H1 (cell line): Measurements from ENCODE around the gene GNG12. TPM values are rescaled to one million over a fixed set of nuclear protein-coding genes. Genes with fewer than 3 reads are reported as not detected.

Experiments
- CTCF ChIA-PET: fragments of 300-600 bp; sonication (Branson Sonifier 250); formaldehyde crosslinking; loops from one replicate; lab custom pipeline; 2021; ENCODE audit not compliant: partially characterized antibody; lab: Charles Lee
- POLR2A ChIA-PET: fragments of 300-600 bp; sonication (Branson Sonifier 250); formaldehyde crosslinking; loops from one replicate; lab custom pipeline; 2021; ENCODE audit warnings: inconsistent platforms; ENCODE audit not compliant: partially characterized antibody; lab: Charles Lee
- DNase-seq, 2 experiments: peaks; one replicate each; pipeline versions ENCODE4 v3.0.0 to v3.0.0-alpha.2; 2010 to 2022; ENCODE audit warnings: low spot score in 2 of 2, low read depth in 1 of 2, mixed read lengths in 1 of 2
- FAIRE-seq: peaks from 2 replicates; lab custom pipeline; 2011; peaks lifted over from hg19 to GRCh38; lab: Jason Lieb, UNC
- H2AFZ ChIP-seq: 2 replicates; pipeline ENCODE4 v1.8.1; 2012; ENCODE audit warnings: low read length, inconsistent platforms
- H2AK5ac ChIP-seq: 2 replicates; pipeline ENCODE4 v1.6.1; 2013; ENCODE audit warnings: low read depth, low read length
- H2BK120ac ChIP-seq: replicated peaks from 2 replicates; pipeline ENCODE3; 2013; ENCODE audit warnings: low read depth, low read length, inconsistent platforms
- H2BK12ac ChIP-seq: 2 replicates; pipeline ENCODE4 v1.6.1; 2013; ENCODE audit warnings: low read depth, low read length
- H2BK15ac ChIP-seq: 2 replicates; pipeline ENCODE4 v1.6.1; 2013; ENCODE audit warnings: low read length
- H2BK20ac ChIP-seq: 2 replicates; pipeline ENCODE4 v1.6.1; 2013; ENCODE audit warnings: low read length
- H2BK5ac ChIP-seq: 2 replicates; pipeline ENCODE4 v1.6.1; 2013; ENCODE audit warnings: low read depth, low read length
- H3K14ac ChIP-seq: 2 replicates; pipeline ENCODE4 v1.6.1; 2013; ENCODE audit warnings: inconsistent platforms; ENCODE audit not compliant: insufficient read length
- H3K18ac ChIP-seq: 2 replicates; pipeline ENCODE4 v1.6.1; 2013; ENCODE audit warnings: low read length; ENCODE audit errors: extremely low read depth
- H3K23ac ChIP-seq: 2 replicates; pipeline ENCODE4 v1.6.1; 2013; ENCODE audit warnings: inconsistent platforms; ENCODE audit not compliant: insufficient read length
- H3K23me2 ChIP-seq: 2 replicates; pipeline ENCODE4 v1.6.1; 2013; ENCODE audit warnings: low read depth, low read length
- H3K27ac ChIP-seq: 2 replicates; pipeline ENCODE4 v1.6.1; 2011; ENCODE audit warnings: low read depth, low read length, inconsistent platforms
- H3K27me3 ChIP-seq, 4 experiments: replicated peaks in 1 of 4; 1 replicate in 1 of 4; 2 replicates in 3 of 4; pipeline versions ENCODE4 v1.6.1 to v1.8.1; 2011 to 2013; ENCODE audit warnings: low read length in 3 of 4, mild to moderate bottlenecking in 3 of 4, inconsistent platforms in 2 of 4, mixed read lengths in 2 of 4, moderate library complexity in 1 of 4; ENCODE audit not compliant: control insufficient read depth in 3 of 4, insufficient read depth in 3 of 4; ENCODE audit errors: extremely low read depth in 1 of 4
- H3K36me3 ChIP-seq, 4 experiments: 2 replicates each; pipeline versions ENCODE4 v1.6.1 to v1.8.1; 2011 to 2013; ENCODE audit warnings: mild to moderate bottlenecking in 4 of 4, low read length in 3 of 4, moderate library complexity in 2 of 4, control low read depth in 1 of 4, inconsistent platforms in 1 of 4; ENCODE audit not compliant: insufficient read depth in 4 of 4, control insufficient read depth in 2 of 4
- H3K4ac ChIP-seq: replicated peaks from 2 replicates; pipeline ENCODE3; 2013; ENCODE audit warnings: low read length, low read depth, mixed read lengths, inconsistent platforms; ENCODE audit not compliant: insufficient read length
- H3K4me1 ChIP-seq, 4 experiments: replicated peaks in 1 of 4; 1 replicate in 1 of 4; 2 replicates in 3 of 4; pipeline versions ENCODE4 v1.6.1 to v1.8.1; 2011 to 2013; ENCODE audit warnings: low read length in 3 of 4, inconsistent platforms in 2 of 4, mixed read lengths in 1 of 4; ENCODE audit not compliant: insufficient read depth in 4 of 4, control insufficient read depth in 3 of 4
- H3K4me2 ChIP-seq, 2 experiments: 2 replicates each; pipeline versions ENCODE4 v1.6.1 to v1.8.1; 2011 to 2013; ENCODE audit warnings: low read depth in 2 of 2, low read length in 2 of 2, control low read depth in 1 of 2, inconsistent platforms in 1 of 2, mild to moderate bottlenecking in 1 of 2; ENCODE audit not compliant: insufficient read depth in 1 of 2
- H3K4me3 ChIP-seq, 4 experiments: fragments of 200-600, 300-600 bp in 1 of 4; sonication (generic), shearing (Covaris generic), sonication (Bioruptor Twin) in 1 of 4; 2 replicates each; pipeline versions ENCODE4 v1.5.1 to v1.8.1; 2011 to 2016; ENCODE audit warnings: low read length in 4 of 4, low read depth in 3 of 4, control low read depth in 2 of 4, inconsistent platforms in 2 of 4, mild to moderate bottlenecking in 2 of 4, mixed read lengths in 1 of 4, moderate library complexity in 1 of 4; ENCODE audit not compliant: insufficient read depth in 2 of 4; ENCODE audit errors: extremely low read depth in 1 of 4
- H3K56ac ChIP-seq: replicated peaks from 2 replicates; pipeline ENCODE3; 2013; ENCODE audit warnings: low read depth, mild to moderate bottlenecking, mixed read lengths, low read length, inconsistent platforms; ENCODE audit not compliant: insufficient read length
- H3K79me1 ChIP-seq: 2 replicates; pipeline ENCODE4 v1.6.1; 2013; ENCODE audit warnings: low read depth, low read length, control low read depth
- H3K79me2 ChIP-seq, 2 experiments: 2 replicates each; pipeline versions ENCODE4 v1.6.1 to v1.8.1; 2012 to 2013; ENCODE audit warnings: low read length in 2 of 2, mild to moderate bottlenecking in 2 of 2, inconsistent platforms in 1 of 2; ENCODE audit not compliant: insufficient read depth in 2 of 2, control insufficient read depth in 1 of 2
- H3K9ac ChIP-seq, 4 experiments: replicated peaks in 1 of 4; 1 replicate in 1 of 4; 2 replicates in 3 of 4; pipeline versions ENCODE4 v1.6.1 to v1.8.1; 2011 to 2013; ENCODE audit warnings: low read depth in 3 of 4, low read length in 3 of 4, control low read depth in 2 of 4, mild to moderate bottlenecking in 2 of 4, moderate library complexity in 2 of 4, inconsistent platforms in 1 of 4; ENCODE audit errors: extremely low read depth in 1 of 4
- H3K9me3 ChIP-seq, 2 experiments: 2 replicates each; pipeline versions ENCODE4 v1.6.1 to v1.8.1; 2012 to 2013; ENCODE audit warnings: mild to moderate bottlenecking in 2 of 2, moderate library complexity in 2 of 2, control low read depth in 1 of 2, inconsistent platforms in 1 of 2, low read depth in 1 of 2, low read length in 1 of 2, mixed read lengths in 1 of 2; ENCODE audit not compliant: insufficient read depth in 2 of 2
- H4K20me1 ChIP-seq, 2 experiments: replicated peaks in 1 of 2; 2 replicates each; pipeline versions ENCODE3 to v1.8.1; 2011 to 2013; ENCODE audit warnings: inconsistent platforms in 2 of 2, low read length in 2 of 2, mild to moderate bottlenecking in 1 of 2; ENCODE audit not compliant: insufficient read depth in 2 of 2, control insufficient read depth in 1 of 2
- H4K5ac ChIP-seq: 2 replicates; pipeline ENCODE4 v1.6.1; 2013; ENCODE audit warnings: low read length, low read depth, mixed read lengths, inconsistent platforms; ENCODE audit not compliant: insufficient read length
- H4K8ac ChIP-seq: 2 replicates; pipeline ENCODE4 v1.8.0; 2013; ENCODE audit warnings: mild to moderate bottlenecking, moderate library complexity, low read length, inconsistent platforms; ENCODE audit not compliant: insufficient read depth; ENCODE audit errors: extremely low read depth
- H4K91ac ChIP-seq: replicated peaks from 2 replicates; pipeline ENCODE3; 2013; ENCODE audit warnings: low read length, mixed read lengths, inconsistent platforms; ENCODE audit not compliant: insufficient read length
- WGBS, 2 experiments: shearing (Covaris generic) in 1 of 2; methylation state at CpG; one replicate each; pipeline versions ENCODE4 v1.1.6 to v1.1.7; 2013 to 2015; ENCODE audit warnings: low lambda C conversion rate in 2 of 2, mixed read lengths in 2 of 2, inconsistent platforms in 1 of 2, low coverage in 1 of 2, missing lambda C conversion rate in 1 of 2; ENCODE audit not compliant: insufficient replicate concordance in 2 of 2, insufficient coverage in 1 of 2, insufficient read length in 1 of 2; ENCODE audit errors: extremely low coverage in 1 of 2, missing lambda C conversion rate in 1 of 2; 5-methylcytosine and 5-hydroxymethylcytosine counted together
- polyA plus RNA-seq, 7 experiments: library from polyadenylated mRNA; depleted of rRNA in 3 of 7; stranded (reverse) in 5 of 7; unstranded in 2 of 7; fragments of >200 nt in 5 of 7; fragments of 200-250 nt in 2 of 7; gene quantifications; 1 replicate in 5 of 7; 2 replicates in 1 of 7; 4 replicates in 1 of 7; pipeline versions ENCODE4 v1.2.1 to v1.2.3, GENCODE V29; 2011 to 2013; ENCODE audit warnings: missing spikeins in 2 of 7, mixed read lengths in 2 of 7
- total RNA-seq: library from RNA; stranded (reverse); fragmentation: NEBNext Ultra II Directional; extraction: Animal tissue kit (Norgen Biotek cat#: 25700); gene quantifications from 2 replicates; pipeline ENCODE4 v1.2.1, GENCODE V29; 2021

GNG12 gene
- total and polyA plus RNA-seq, 2 of the 8 experiments (the other 6 are each of a cell fraction or from before 2014, with no cell fraction given), result 11.4 to 35.8 TPM

DNA sequence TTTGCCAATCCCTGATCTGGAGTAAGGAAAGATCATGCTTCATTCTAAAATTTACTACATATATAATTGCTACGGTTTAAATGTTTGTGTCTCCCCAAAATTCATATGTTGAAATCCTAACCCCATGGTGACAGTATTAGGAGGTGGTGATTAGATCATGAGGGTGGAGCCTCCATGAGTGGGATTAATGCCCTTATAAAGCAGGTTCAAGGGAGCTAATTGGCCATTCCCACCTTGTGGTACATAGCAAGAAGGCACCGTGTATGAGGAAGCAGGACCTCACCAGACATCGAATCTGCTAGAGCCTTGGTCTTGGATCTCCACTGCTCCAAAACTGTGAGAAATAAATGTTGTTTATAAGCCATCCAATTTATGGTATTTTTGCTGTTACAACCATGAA lies 92.7 kb downstream of the GNG12 start:
- Histone ChIP-seq H3K9ac (no peak overlapping the region), H4K8ac (no peak overlapping the region), H3K36me3 (no peaks in the 10 kb centered on the region), H3K4ac (no peak overlapping the region), H3K4me1 (peaks cover 5 to 10% (median 6%) of the 10 kb centered on the region in 4 experiments), H2AK5ac (no peak overlapping the region), H3K23ac (no peak overlapping the region), H3K9me3 (no peaks in the 10 kb centered on the region), H4K20me1 (no peaks in the 10 kb centered on the region), H3K4me3 (no peak overlapping the region), H3K4me2 (no peak overlapping the region), H3K18ac (no peak overlapping the region), H2BK20ac (no peak overlapping the region), H3K79me1 (no peaks in the 10 kb centered on the region), H3K14ac (no peak overlapping the region), H4K5ac (no peak overlapping the region), H2AFZ (no peak overlapping the region), H2BK15ac (no peak overlapping the region), H3K79me2 (no peaks in the 10 kb centered on the region), H2BK5ac (no peak overlapping the region), H2BK12ac (no peak overlapping the region), H2BK120ac (no peak overlapping the region), H3K27ac (no peak overlapping the region), H3K27me3 (no peaks in the 10 kb centered on the region), H4K91ac (no peak overlapping the region), H3K23me2 (no peaks in the 10 kb centered on the region), H3K56ac (no peak overlapping the region)
- 96% methylated on average over 3 of the region's 3 CpGs; no CpG with 5 or more reads in 1 of the 2 experiments for WGBS, 2 experiments
- CTCF ChIA-PET, result interaction anchor here (0.6 to 2.0 kb wide), 6 partner anchors 10 to 84 kb away, joined by 3 to 6 read pairs (median 4); partner anchors contain the start of gene GADD45A
- DNase-seq (no peak), FAIRE-seq (no peak)
- POLR2A ChIA-PET, result no interaction called here
